Panc1 (cell line): Measurements from ENCODE around the gene EFCAB11.

ENCODE experiments used
- CTCF ChIP-seq: fragments of 450-650 bp; IDR thresholded peaks from 2 replicates; pipeline ENCODE4 v1.5.1; 2017; ENCODE audit warnings: mild to moderate bottlenecking
- REST ChIP-seq, 2 experiments: IDR thresholded peaks; 2 replicates each; pipeline ENCODE4 v1.6.1; 2011 to 2012; ENCODE audit warnings: low read depth in 2 of 2, control low read depth in 1 of 2, low read length in 1 of 2, mild to moderate bottlenecking in 1 of 2, moderate library complexity in 1 of 2; ENCODE audit not compliant: insufficient read depth in 1 of 2

DNA sequence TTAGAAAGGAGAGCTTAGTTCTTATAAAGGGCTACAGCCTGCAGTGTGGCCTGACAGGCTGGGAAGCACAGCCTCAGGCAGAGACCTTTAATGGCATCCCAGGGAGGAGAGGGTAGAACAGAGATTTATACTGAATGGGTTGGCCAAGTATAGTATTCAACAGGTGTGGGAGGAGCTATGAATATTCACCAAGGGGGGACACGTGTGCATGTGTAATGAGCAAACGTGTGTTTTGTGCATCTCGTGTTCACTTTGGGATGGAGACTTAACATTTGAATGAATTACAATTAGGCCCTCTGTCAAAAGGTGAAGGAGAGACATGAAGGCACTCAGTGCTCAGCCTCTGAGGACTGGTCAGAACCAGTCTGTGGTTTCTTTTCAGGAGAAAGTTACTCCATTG is 6.4 kb upstream of the EFCAB11 start:
- no peak for TF ChIP-seq CTCF
- no peak for TF ChIP-seq REST (IDR thresholded peaks at IDR 0.05; ENCODE audit: insufficient read depth in 1 of 2, low read depth in 2 of 2, low read length in 1 of 2)
